Esophagus muscularis mucosa (tissue), 2 donors: ENCODE results near the gene PSMD13.

Source experiments
- POLR2A ChIP-seq: fragments of 450-650 bp; IDR thresholded peaks from one replicate; pipeline ENCODE4 v1.6.1; 2017; ENCODE audit warnings: antibody characterized with exemption, moderate library complexity, mild to moderate bottlenecking, low read depth
- POLR2AphosphoS5 ChIP-seq, 2 donors: sonication (generic); formaldehyde crosslinking; IDR thresholded peaks; one replicate each; pipeline ENCODE4 v1.6.1; 2017; ENCODE audit warnings: antibody characterized with exemption in 2 of 2

GRCh38 chr11:221998-222789, 14.6 kb upstream of the PSMD13 start:
- TF ChIP-seq POLR2AphosphoS5 (IDR thresholded peaks at IDR 0.05) (no peak), POLR2A (no peak)
